SJCRH30 (cell line): Measurements from ENCODE around the gene BMPR1B. TPM values are rescaled to one million over a fixed set of nuclear protein-coding genes. Genes with fewer than 3 reads are reported as not detected.
"Not testable (repeated sequence)": the region's sequence is repeated elsewhere in the genome, so short reads cannot be mapped to it uniquely, and the experiment has no call there.

Experiments used
- DNase-seq, 2 experiments: peaks; one replicate each; pipeline ENCODE4 v3.0.0-alpha.2; 2015 to 2020
- H3K27ac ChIP-seq: fragments of 250-450 bp; sonication (Bioruptor Pico); 2 replicates; pipeline ENCODE4 v1.5.1; 2020; ENCODE audit warnings: mild to moderate bottlenecking, moderate library complexity
- H3K27me3 ChIP-seq: fragments of 250-450 bp; sonication (Bioruptor Pico); 2 replicates; pipeline ENCODE4 v1.5.1; 2020; ENCODE audit warnings: mild to moderate bottlenecking, moderate library complexity
- H3K36me3 ChIP-seq: fragments of 250-450 bp; sonication (Bioruptor Pico); 2 replicates; pipeline ENCODE4 v1.5.1; 2020; ENCODE audit warnings: mild to moderate bottlenecking, moderate library complexity
- H3K4me1 ChIP-seq: fragments of 250-450 bp; sonication (Bioruptor Pico); 2 replicates; pipeline ENCODE4 v1.5.1; 2020; ENCODE audit warnings: mild to moderate bottlenecking, moderate library complexity
- H3K4me3 ChIP-seq: fragments of 250-450 bp; sonication (Bioruptor Pico); 2 replicates; pipeline ENCODE4 v1.5.1; 2020; ENCODE audit warnings: mild to moderate bottlenecking, moderate library complexity
- H3K9me3 ChIP-seq: fragments of 250-450 bp; sonication (Bioruptor Pico); replicated peaks from 2 replicates; pipeline ENCODE4 v1.5.1; 2020; ENCODE audit warnings: mild to moderate bottlenecking, moderate library complexity
- total RNA-seq: library from RNA; depleted of rRNA; stranded (reverse); fragments of >200 nt; shearing (Covaris generic); gene quantifications from 2 replicates; pipeline ENCODE4 v1.2.3, GENCODE V29; 2014

The BMPR1B gene
- total RNA-seq, 1 experiment from 2014 or later: 4.9 TPM

DNA sequence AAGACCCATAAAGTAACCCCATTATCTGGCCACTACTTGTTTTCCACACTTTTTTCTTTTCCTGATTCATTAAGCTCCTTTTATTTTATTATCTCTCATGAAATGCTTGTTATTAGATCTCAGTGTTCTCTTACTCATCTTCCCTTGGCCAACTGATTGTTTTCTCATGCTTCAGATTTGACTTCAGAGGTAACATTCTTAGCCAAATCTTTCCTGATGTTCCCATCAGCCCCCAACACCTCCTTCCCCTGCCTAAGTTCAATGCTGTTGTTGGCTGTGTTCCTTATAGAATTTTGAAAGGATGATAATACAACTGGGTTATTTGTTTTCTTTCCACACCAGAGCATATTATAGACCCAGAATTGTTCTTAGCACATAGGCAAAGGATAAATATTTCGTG is 75.6 kb downstream of the BMPR1B start:
- Histone ChIP-seq H3K4me3 (no peak overlapping the region), H3K9me3 (no peaks in the 10 kb centered on the region)
- DNase-seq: no peak

DNA sequence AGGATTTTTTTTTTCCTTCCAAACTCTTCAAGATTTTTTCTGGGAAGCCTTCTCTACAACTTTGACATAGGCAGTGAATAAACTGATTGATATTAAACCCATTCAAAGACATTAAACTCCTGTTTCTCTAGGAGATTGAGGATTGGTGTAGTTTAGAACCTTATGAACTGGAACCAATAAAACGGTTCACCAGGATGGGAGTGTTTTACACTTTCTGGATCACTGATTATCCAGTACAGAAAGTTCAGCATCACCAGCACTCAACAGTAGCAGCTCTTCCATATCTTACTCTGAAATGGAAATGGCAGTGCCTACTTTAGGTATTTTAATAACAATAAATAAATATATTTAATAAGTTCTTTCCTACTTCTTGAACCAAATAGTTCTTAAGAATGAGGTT is 76.7 kb downstream of the BMPR1B start:
- H3K9me3 ChIP-seq: no peaks in the 10 kb centered on the region
- no peaks in the 10 kb centered on the region for H3K27me3 ChIP-seq
- no peak for DNase-seq
- H3K4me3 ChIP-seq: no peak overlapping the region
- H3K36me3 ChIP-seq: no peaks in the 10 kb centered on the region
- H3K4me1 ChIP-seq: no peaks in the 10 kb centered on the region
- H3K27ac ChIP-seq: no peak overlapping the region

More for the DNA sequence above, 75.6 kb downstream of the BMPR1B start:
- Histone ChIP-seq H3K4me1 (no peaks in the 10 kb centered on the region), H3K36me3 (no peaks in the 10 kb centered on the region), H3K27ac (no peak overlapping the region), H3K27me3 (no peaks in the 10 kb centered on the region)

DNA sequence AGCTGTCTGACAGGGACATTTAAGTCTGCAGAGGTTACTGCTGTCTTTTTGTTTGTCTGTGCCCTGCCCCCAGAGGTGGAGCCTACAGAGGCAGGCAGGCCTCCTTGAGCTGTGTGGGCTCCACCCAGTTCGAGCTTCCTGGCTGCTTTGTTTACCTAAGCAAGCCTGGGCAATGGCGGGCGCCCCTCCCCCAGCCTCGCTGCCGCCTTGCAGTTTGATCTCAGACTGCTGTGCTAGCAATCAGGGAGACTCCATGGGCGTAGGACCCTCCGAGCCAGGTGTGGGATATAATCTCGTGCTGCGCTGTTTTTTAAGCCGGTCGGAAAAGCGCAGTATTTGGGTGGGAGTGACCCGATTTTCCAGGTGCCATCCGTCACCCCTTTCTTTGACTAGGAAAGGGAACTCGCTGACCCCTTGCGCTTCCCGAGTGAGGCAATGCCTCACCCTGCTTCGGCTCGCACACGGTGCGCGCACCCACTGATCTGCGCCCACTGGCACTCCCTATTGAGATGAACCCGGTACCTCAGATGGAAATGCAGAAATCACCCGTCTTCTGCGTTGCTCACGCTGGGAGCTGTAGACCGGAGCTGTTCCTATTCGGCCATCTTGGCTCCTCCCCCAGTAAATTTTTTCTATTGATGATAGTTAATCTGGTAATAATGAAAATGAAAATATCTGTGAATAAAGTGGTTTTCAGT is 83.6 kb downstream of the BMPR1B start:
- not testable (repeated sequence) for H3K9me3 ChIP-seq, H3K27me3 ChIP-seq, H3K4me1 ChIP-seq, H3K36me3 ChIP-seq, DNase-seq, H3K27ac ChIP-seq, H3K4me3 ChIP-seq

DNA sequence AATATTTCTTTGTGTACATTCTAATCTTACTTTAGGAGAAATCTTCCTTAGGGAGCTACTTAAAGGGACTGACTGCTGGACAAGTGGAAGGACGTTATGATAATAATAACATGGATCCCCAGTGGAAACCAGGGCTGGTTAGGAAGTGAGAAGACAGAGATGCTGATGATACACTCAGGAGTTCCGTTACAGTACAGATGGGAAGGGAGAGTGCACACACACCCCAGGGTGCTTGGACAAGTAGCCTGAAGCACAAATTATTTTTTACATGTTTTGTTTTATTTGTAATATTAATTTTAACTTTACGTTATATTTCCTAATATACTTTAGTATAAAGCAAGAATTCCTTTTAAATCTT is 84.1 kb downstream of the BMPR1B start:
- Histone ChIP-seq H3K36me3 (no peaks in the 10 kb centered on the region), H3K4me3 (no peak overlapping the region), H3K4me1 (no peaks in the 10 kb centered on the region), H3K9me3 (0 out of 2 replicates have a peak, but pooled peaks cover 4% of the 10 kb centered on the region), H3K27me3 (no peaks in the 10 kb centered on the region), H3K27ac (no peak overlapping the region)
- DNase-seq: no peak

DNA sequence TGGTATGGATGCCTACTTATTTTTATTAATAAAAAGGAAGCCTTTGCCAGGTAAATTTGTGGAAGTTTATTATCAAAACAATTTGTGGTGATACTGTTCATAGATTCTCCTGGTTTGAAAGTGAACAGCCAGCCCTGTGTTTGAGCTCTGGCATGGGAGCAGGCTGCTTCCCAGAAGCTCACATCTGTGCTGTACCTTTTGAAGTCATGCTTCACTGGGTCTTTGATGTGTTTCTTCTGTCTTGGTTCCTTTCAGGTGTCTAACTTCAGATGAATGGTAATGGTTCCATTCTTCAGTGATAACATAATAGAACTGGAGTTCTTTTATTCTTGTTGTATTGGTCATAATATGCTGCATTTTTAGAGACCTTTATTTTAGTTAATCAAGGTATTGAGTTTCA is 85.5 kb downstream of the BMPR1B start:
- H3K27ac ChIP-seq: no peak overlapping the region
- no peak overlapping the region for H3K4me3 ChIP-seq
- H3K27me3 ChIP-seq: no peaks in the 10 kb centered on the region
- no peak for DNase-seq
- no peaks in the 10 kb centered on the region for H3K4me1 ChIP-seq
- 0 out of 2 replicates have a peak, but pooled peaks cover 4% of the 10 kb centered on the region for H3K9me3 ChIP-seq
- H3K36me3 ChIP-seq: no peaks in the 10 kb centered on the region

DNA sequence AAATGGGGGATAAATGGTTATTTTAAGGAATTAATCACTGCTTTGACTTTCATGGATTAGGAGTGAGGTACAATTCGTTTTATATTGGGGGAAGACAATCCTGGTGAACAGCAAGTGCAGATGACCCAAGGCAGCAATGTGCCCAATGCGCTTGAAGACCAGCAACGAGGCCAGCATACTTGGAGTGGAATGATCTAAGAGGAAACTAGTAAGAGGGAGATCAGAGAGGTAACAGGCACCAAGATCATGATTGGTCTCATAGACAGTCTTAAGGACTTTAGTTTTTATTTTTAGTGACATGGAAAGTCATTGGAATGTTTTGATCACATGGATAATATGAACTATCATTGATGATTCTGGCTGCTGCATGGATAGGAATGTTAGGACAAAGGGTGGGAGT is 90.6 kb downstream of the BMPR1B start:
- no peak for DNase-seq
- Histone ChIP-seq H3K9me3 (0 out of 2 replicates have a peak, but pooled peaks cover 4% of the 10 kb centered on the region), H3K36me3 (no peaks in the 10 kb centered on the region), H3K27me3 (no peaks in the 10 kb centered on the region), H3K27ac (no peak overlapping the region), H3K4me3 (no peak overlapping the region), H3K4me1 (peaks cover 3% of the 10 kb centered on the region; the same call in 1 of the 2 replicates)

DNA sequence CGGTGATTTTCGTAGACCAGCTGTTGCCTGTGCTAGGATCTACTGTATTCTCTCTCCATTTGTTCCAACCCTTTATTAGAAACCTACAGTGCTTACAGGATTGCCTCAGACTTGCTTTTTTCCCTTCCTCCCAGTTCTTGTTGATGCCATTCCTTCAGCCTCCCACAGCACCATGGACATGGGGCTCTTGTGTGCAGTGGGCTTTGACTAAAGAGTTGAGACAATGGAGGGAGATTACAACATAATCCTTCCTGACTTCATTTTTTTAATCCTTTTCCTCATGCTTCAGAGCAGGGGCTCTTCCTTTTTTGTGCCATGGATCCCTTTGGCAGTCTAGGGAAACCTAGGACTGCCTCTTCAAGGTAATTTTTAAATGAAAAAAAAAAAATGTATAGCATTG is 92.1 kb downstream of the BMPR1B start:
- no peak overlapping the region for H3K4me3 ChIP-seq
- peak in 1 of 2 experiments; percentile 20 for DNase-seq
- no peak overlapping the region for H3K27ac ChIP-seq
- H3K36me3 ChIP-seq: no peaks in the 10 kb centered on the region
- H3K27me3 ChIP-seq: no peaks in the 10 kb centered on the region
- H3K4me1 ChIP-seq: peaks cover 3% of the 10 kb centered on the region; the same call in 1 of the 2 replicates
- 0 out of 2 replicates have a peak, but pooled peaks cover 4% of the 10 kb centered on the region for H3K9me3 ChIP-seq

DNA sequence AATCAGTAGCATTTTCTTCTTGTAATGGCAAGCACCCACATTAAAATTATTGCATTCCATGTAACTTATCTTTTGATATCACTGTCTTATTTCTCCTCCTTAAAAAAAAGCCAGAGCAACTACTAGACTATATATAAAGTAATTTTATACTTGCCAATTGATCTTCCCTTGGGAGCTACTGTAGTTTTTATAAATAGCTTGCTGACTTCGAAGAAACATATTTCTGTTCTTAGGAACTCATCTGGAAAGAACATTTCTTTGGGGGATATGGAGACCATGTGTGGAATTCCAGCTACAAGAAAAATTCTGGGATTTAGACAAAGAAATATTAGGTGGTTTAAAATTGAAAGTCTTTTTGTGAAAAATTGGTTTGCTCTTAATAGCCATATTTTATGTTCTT is 94.9 kb downstream of the BMPR1B start:
- no peaks in the 10 kb centered on the region for H3K27me3 ChIP-seq
- peaks cover 3% of the 10 kb centered on the region; the same call in 1 of the 2 replicates for H3K4me1 ChIP-seq
- H3K9me3 ChIP-seq: no peaks in the 10 kb centered on the region
- no peaks in the 10 kb centered on the region for H3K36me3 ChIP-seq
- no peak overlapping the region for H3K27ac ChIP-seq
- DNase-seq: no peak
- H3K4me3 ChIP-seq: no peak overlapping the region

DNA sequence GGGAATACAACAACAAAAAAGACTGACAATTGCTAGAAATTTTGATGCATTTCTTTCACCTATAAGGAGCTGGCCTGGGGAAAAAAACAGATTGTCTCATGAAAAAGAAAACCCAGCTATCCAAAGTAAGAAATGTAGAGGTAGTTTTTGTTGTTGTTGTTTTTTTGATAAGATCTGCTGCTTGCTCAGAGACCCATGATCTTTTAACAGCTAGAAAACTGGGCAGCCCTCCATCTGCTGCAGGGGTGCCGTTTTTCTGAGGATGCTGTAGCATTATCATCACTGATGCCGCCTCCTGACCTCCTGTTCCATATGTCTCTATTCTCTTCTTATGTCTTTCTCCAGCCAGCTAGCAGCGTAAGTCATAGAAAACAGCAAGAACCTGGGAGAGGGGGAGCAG is 98.3 kb downstream of the BMPR1B start:
- no peak overlapping the region for H3K4me3 ChIP-seq
- no peaks in the 10 kb centered on the region for H3K9me3 ChIP-seq
- no peaks in the 10 kb centered on the region for H3K27me3 ChIP-seq
- DNase-seq: no peak
- no peaks in the 10 kb centered on the region for H3K36me3 ChIP-seq
- H3K4me1 ChIP-seq: no peaks in the 10 kb centered on the region
- H3K27ac ChIP-seq: no peak overlapping the region

DNA sequence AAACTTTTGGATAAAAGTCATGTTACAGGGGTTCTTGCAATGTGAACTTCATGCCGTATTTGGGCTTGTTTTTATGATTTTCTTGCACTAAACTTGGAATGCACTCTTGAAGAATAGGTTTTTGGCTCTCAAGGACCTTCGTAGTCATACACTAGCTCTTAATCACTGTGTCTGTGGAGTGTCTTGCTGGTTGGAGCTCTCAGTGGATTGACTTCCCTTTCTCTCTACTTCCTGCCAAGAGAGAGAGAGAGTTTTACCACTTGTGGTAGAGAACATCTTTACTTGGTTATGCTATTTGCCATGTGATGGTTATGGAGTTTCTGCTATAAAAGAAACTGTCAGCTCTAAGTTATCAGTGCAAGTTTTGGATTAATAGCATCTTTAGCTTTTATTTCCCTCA is 112.4 kb downstream of the BMPR1B start:
- H3K27ac ChIP-seq: no peak overlapping the region

DNA sequence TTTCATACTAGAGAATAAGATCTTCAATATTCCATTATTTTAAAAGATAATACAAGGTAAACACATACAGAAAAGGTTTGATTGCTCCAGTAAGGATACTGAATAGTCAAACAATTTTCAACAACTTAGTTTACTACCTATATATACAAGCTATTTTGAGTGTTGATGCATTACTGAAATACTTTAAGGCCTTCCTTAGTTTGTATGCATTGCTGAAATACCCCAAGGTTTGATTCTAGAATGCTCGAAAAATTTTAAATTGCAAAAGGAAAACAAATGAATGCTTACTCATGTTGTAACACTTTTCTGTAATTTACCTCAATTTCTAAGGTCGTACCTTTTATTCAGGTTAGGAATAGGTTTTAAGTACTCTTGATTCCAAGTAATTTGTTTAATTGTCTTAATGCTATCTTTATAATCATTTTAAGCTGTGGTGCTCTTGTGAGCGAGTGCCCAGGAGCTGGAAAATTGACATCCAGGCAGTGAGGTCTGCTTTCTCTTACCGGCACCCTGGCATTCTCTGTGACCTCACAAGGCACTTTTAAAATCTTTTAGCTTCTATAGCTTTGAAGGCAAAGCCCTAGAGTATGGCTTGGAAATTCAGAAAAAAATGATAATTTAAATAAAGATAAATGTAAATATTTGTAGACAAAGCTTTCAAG is 114.0 kb downstream of the BMPR1B start:
- H3K27ac ChIP-seq: no peak overlapping the region
- no peaks in the 10 kb centered on the region for H3K36me3 ChIP-seq
- no peaks in the 10 kb centered on the region for H3K4me1 ChIP-seq
- H3K9me3 ChIP-seq: no peaks in the 10 kb centered on the region
- no peaks in the 10 kb centered on the region for H3K27me3 ChIP-seq
- DNase-seq: no peak
- H3K4me3 ChIP-seq: no peak overlapping the region

More for the DNA sequence above, 112.4 kb downstream of the BMPR1B start:
- H3K9me3 ChIP-seq: no peaks in the 10 kb centered on the region
- no peaks in the 10 kb centered on the region for H3K36me3 ChIP-seq
- no peak overlapping the region for H3K4me3 ChIP-seq
- no peaks in the 10 kb centered on the region for H3K4me1 ChIP-seq
- H3K27me3 ChIP-seq: no peaks in the 10 kb centered on the region
- DNase-seq: no peak

DNA sequence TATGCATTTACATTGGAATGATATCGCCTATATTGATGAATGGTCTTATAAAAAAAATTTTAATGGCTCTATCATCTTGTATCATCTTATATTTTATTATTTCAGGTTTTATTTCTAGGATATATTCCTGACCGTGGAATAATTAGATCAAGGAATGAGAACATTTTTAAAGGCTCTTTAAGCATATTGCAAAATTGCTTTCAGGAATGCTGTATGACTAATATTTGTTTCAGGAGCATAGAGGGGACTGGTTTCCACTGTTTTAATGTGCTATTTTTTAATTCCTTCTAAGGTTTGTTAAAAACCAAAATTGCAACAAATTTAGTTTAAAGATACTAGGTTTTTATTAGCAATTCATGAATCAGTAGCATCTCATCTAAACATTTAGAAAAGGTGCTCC is 120.2 kb downstream of the BMPR1B start:
- Histone ChIP-seq H3K27ac (no peak overlapping the region), H3K36me3 (no peaks in the 10 kb centered on the region), H3K4me3 (no peak overlapping the region), H3K9me3 (no peaks in the 10 kb centered on the region), H3K27me3 (no peaks in the 10 kb centered on the region), H3K4me1 (no peaks in the 10 kb centered on the region)
- DNase-seq: no peak

DNA sequence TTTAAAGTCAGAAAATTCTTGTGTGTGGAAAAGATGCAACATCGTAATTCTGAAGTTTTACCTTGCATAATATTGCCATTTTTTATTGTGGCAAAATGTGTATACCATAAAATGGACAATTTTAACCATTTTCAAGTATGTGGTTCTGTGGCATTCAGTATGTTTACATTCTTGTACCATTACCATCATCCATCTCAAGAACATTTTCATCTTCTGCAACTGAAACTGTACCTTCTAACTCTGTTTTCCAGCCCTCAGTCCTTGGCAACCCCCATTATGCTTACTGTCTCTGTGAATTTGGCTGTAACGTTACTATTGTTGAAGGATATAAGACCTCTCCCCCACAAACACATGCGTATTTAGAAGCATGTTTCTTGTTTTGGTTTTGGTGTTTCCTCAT is 123.2 kb downstream of the BMPR1B start:
- H3K27ac ChIP-seq: no peak overlapping the region
- no peaks in the 10 kb centered on the region for H3K4me1 ChIP-seq
- H3K27me3 ChIP-seq: no peaks in the 10 kb centered on the region; the same call in 1 of the 2 replicates
- no peak for DNase-seq
- no peak overlapping the region for H3K4me3 ChIP-seq
- H3K36me3 ChIP-seq: no peaks in the 10 kb centered on the region
- H3K9me3 ChIP-seq: no peaks in the 10 kb centered on the region

DNA sequence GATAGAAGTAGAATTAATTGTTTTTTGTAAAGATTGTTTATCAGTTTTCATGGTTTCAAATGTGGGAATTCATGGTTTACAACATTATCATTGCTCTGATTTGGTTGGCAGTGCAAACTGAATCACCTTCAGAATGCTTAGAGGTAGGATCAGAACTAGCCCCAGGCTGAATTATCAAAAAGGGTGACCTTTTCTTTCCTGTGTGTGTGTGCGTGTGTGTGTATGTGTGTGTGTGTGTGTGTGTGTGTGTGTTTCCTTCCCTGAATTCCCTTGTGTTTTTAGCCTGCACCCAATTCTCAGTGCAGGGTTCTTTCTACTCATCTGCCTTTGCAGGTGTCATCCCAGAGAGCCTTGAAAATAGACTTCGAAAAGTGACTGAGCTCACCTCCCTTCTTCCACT is 125.0 kb downstream of the BMPR1B start:
- no peak for DNase-seq
- Histone ChIP-seq H3K36me3 (no peaks in the 10 kb centered on the region), H3K27me3 (no peaks in the 10 kb centered on the region; the same call in 1 of the 2 replicates), H3K4me1 (no peaks in the 10 kb centered on the region), H3K9me3 (no peaks in the 10 kb centered on the region), H3K27ac (no peak overlapping the region), H3K4me3 (no peak overlapping the region)

DNA sequence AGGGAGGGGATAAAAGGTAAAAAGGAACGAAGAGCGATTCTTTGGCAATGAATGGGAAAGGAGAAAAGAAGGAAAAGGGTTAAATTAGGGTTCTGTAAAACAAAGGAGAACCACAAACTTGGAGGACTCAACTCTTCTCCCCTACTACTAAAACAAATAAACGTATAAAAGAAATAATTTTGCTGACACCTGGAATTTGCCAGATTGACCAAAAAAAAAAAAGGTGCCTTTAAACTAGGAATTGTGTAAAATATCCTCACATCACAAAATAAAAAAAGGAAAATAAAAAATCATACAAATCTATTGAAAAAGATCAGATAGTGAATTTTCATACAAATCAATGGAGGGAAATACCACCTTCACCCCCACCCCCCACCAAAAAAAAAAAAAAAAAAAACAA is 129.3 kb downstream of the BMPR1B start:
- no peak overlapping the region for H3K4me3 ChIP-seq
- no peaks in the 10 kb centered on the region for H3K36me3 ChIP-seq
- H3K27ac ChIP-seq: no peak overlapping the region
- no peaks in the 10 kb centered on the region; the same call in 1 of the 2 replicates for H3K9me3 ChIP-seq
- peaks cover 15% of the 10 kb centered on the region for H3K4me1 ChIP-seq
- no peak for DNase-seq
- H3K27me3 ChIP-seq: no peaks in the 10 kb centered on the region; the same call in 1 of the 2 replicates
